Glutamatergic neuron (in vitro differentiated cells): ENCODE measurements around the gene UNC5CL. TPM values are rescaled to one million over a fixed set of nuclear protein-coding genes. Genes with fewer than 3 reads are reported as not detected.

Source experiments
- DNase-seq: peaks from one replicate; pipeline ENCODE4 v3.0.0; 2022
- H3K27ac Mint-ChIP-seq: one replicate; pipeline ENCODE4 v1.8.0; 2020; ENCODE audit warnings: mild to moderate bottlenecking, mixed read lengths, inconsistent platforms; ENCODE audit not compliant: unreplicated experiment
- H3K27me3 Mint-ChIP-seq: one replicate; pipeline ENCODE4 v1.8.0; 2020; ENCODE audit warnings: mild to moderate bottlenecking, moderate library complexity, mixed read lengths, inconsistent platforms; ENCODE audit not compliant: unreplicated experiment
- H3K36me3 Mint-ChIP-seq: one replicate; pipeline ENCODE4 v1.8.0; 2020; ENCODE audit warnings: mild to moderate bottlenecking, mixed read lengths, inconsistent platforms; ENCODE audit not compliant: unreplicated experiment
- H3K4me1 Mint-ChIP-seq: one replicate; pipeline ENCODE4 v1.8.0; 2020; ENCODE audit warnings: mild to moderate bottlenecking, low read depth, mixed read lengths, inconsistent platforms; ENCODE audit not compliant: unreplicated experiment
- H3K4me3 Mint-ChIP-seq: one replicate; pipeline ENCODE4 v1.8.0; 2020; ENCODE audit warnings: mild to moderate bottlenecking, mixed read lengths, inconsistent platforms; ENCODE audit not compliant: unreplicated experiment
- H3K9me3 Mint-ChIP-seq: one replicate; pipeline ENCODE4 v1.8.0; 2020; ENCODE audit warnings: mild to moderate bottlenecking, moderate library complexity, mixed read lengths, inconsistent platforms; ENCODE audit not compliant: unreplicated experiment
- total RNA-seq: library from RNA; stranded (reverse); fragmentation: NEBNext Ultra II Directional; extraction: Animal tissue kit (Norgen Biotek cat#: 25700); gene quantifications from one replicate; pipeline ENCODE4 v1.2.1, GENCODE V29; 2021; ENCODE audit not compliant: unreplicated experiment
- TF ChIP-seq, protein P1 (sequence below): fragments of 200-600 bp; sonication (generic); IDR thresholded peaks from one replicate; pipeline ENCODE4 v1.5.0; 2021; ENCODE audit not compliant: partially characterized antibody, unreplicated experiment

UNC5CL gene
- total RNA-seq, 1 donor from 2014 or later, result 1.0 TPM

DNA sequence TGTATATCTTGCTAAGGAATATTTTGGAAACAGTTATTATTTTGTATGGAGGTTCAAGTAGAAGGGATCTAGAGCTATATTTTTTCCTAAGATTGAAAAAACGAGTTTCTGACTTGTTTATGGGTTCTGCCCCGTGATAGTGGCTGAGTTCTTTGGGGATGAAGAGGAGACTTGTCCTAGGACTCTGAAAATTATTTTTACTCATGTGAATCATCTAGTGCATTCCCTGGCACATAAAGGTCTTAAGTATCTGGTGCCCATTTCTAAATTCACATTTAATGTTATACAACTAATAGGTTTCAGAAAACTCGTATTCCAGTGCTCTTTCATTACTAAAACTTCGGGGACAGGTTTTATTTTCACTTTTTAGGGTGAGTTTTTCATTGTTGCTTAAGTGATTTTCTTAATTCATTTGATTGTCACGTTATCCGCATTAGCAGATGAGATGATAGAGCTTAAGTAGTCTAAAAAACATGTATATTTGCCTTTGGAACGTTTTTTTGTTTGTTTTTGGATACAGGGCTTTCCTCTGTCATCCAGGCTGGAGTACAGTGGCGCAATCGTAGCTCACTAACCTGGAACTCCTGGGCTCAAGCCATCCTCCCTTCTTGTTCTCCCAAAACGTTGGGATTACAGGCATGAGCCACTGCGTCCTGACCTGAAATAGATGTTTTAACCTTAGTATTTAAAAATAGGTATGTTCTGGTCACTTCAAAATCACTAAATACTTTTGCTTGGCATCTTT, 35.8 kb upstream of the UNC5CL start:
- Mint-ChIP-seq H3K36me3 (peaks cover 4% of the 10 kb centered on the region), H3K27ac (no peak overlapping the region), H3K27me3 (peaks cover 11% of the 10 kb centered on the region), H3K9me3 (peaks cover 13% of the 10 kb centered on the region), H3K4me3 (peak overlapping the region; percentile 97), H3K4me1 (peaks cover 32% of the 10 kb centered on the region)
- TF ChIP-seq, protein P1, sequence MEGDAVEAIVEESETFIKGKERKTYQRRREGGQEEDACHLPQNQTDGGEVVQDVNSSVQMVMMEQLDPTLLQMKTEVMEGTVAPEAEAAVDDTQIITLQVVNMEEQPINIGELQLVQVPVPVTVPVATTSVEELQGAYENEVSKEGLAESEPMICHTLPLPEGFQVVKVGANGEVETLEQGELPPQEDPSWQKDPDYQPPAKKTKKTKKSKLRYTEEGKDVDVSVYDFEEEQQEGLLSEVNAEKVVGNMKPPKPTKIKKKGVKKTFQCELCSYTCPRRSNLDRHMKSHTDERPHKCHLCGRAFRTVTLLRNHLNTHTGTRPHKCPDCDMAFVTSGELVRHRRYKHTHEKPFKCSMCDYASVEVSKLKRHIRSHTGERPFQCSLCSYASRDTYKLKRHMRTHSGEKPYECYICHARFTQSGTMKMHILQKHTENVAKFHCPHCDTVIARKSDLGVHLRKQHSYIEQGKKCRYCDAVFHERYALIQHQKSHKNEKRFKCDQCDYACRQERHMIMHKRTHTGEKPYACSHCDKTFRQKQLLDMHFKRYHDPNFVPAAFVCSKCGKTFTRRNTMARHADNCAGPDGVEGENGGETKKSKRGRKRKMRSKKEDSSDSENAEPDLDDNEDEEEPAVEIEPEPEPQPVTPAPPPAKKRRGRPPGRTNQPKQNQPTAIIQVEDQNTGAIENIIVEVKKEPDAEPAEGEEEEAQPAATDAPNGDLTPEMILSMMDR, result no peak
- no peak for DNase-seq

DNA sequence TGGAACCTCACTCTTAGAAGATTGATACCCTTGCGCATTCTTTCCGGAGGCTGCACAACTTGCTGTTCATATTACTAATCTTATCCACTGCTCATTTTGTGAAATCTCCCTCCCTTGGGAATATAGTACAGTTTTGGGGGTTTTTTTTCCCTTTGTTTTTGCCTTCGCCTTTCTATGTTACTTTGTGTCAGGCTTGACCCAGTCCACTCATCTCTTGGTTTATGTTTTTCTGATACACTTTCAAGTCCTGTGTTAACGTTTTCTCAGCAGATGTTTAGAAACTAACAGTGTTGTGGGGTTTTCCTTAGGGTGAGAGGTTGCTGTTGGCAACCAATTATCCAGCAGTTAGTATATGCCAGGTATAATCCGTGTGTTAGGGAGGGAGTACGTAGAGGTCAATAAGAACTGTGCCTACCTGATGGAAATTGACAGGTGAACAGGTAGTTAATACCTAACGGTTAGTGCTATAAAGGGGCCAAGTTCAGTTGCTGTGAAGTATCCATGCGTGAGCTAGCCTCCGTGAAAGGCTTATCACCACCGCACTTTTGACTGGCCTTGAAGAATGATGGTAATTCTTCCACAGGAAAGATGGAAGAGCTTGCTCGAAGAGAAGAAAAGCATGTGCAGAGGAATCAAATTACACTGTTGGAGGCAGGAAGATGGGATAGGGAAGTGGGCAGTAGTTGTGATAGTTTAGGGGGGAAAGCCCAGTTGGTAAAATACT, 35.1 kb upstream of the UNC5CL start:
- Mint-ChIP-seq H3K4me3 (peak overlapping the region; percentile 97), H3K36me3 (peaks cover 4% of the 10 kb centered on the region), H3K27me3 (peaks cover 11% of the 10 kb centered on the region), H3K9me3 (peaks cover 13% of the 10 kb centered on the region), H3K4me1 (peaks cover 36% of the 10 kb centered on the region), H3K27ac (peak overlapping the region; percentile 96)
- TF ChIP-seq, protein P1, result no peak
- DNase-seq, result no peak

DNA sequence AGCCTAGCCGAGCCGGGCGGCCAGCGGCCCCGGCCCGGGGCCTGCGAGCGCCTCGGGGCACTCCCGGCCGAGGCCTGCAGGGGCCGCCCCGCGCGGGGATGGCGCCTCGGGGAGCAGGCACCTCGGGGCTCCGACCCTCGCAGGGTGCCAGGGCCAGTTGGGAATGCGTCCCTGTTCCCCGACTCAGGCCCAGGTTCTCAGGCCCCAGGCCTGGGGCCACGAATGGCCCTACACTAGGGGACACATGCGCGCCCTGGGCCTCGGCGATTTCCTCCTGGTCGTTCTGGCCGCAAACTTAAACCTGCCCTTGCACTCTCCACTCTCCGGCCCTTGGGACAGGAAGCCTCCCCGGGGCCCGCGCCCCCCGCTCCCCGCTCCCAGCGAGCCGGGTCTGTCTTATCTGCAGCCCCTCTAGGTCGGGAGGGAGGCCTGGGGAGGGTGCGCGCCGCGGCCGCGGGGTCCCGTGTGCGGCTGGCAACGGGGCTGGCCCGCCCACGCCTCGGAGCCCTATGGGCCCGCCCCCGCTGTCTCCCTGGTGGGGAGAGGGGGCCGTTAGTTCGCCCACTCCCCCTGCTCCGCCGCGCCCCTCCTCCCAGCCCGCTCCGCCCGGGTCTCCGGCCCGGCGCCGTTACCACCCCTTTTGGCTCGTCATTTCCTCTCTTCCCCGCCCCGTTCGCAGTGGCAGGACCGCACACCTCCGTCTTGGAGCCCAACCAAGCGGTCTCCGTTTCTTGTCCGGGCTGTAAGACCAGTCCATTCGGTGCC, 34.4 kb upstream of the UNC5CL start:
- Mint-ChIP-seq H3K4me3 (peak overlapping the region; percentile 97), H3K36me3 (peaks cover 4% of the 10 kb centered on the region), H3K27me3 (peaks cover 11% of the 10 kb centered on the region), H3K9me3 (peaks cover 13% of the 10 kb centered on the region), H3K4me1 (peaks cover 31% of the 10 kb centered on the region), H3K27ac (peak overlapping the region; percentile 96)
- peak; percentile 89 for DNase-seq
- TF ChIP-seq, protein P1, result peak; percentile 72

DNA sequence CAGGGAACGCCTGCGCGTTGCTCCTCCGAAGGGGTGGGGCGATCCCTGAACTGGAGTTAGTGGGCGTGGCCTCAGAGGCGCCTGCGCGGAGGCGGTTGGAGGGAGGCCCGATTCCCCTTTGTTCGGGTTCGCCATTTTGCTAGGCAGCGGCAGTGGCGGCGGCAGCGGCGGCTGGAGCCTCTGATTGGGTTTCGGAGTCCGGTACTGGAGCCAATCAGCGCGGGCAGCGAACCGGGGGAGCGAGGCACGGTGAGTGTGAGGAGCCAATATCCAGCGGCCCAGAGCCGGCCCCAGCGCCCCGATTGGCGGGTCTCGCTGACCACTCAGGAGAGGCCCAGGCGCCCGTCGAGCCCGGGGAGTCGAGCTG, 33.8 kb upstream of the UNC5CL start, which contains the start of gene NFYA:
TSS of gene NFYA (plus strand) at position 139 of the 367 bp plus-strand sequence. CDS start 6,116 bp downstream, outside the sequence.
- peak; percentile 99 for DNase-seq
- peak within 1 kb of the TSS; percentile 97 for H3K4me3 Mint-ChIP-seq

More for the DNA sequence above, 33.8 kb upstream of the UNC5CL start, which contains the start of gene NFYA:
- Mint-ChIP-seq H3K4me1 (peaks cover 31% of the 10 kb centered on the region), H3K27me3 (peaks cover 11% of the 10 kb centered on the region), H3K9me3 (peaks cover 13% of the 10 kb centered on the region), H3K27ac (peak within 1 kb of the TSS; percentile 96), H3K36me3 (peaks cover 4% of the 10 kb centered on the region)
- TF ChIP-seq, protein P1, result no peak
